ENCODE data around the gene SLC5A1.
"Not testable (repeated sequence)": the region's sequence is repeated elsewhere in the genome, so short reads cannot be mapped to it uniquely, and the experiment has no call there.

The SLC5A1 gene

DNA sequence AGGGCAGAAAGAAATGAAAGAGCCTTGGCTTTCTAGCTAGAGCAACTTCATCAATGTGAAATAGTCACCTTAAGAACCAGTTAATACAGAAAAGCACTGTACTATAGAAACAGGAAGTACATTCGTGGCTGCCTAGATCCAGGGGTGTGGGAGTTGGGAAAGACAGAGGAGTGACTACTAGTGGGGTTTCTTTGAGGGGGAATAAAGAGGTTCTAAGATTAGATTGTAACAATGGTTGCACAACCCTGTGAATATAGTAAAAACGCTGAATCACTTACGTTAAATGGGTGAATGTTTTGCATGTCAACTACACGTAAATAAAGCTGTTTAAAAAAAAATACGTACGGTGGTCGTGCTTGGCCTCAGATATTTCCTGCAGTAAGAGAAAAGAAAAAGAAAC, 107.6 kb downstream of the SLC5A1 start:
- DNase-seq, result not testable (repeated sequence)

DNA sequence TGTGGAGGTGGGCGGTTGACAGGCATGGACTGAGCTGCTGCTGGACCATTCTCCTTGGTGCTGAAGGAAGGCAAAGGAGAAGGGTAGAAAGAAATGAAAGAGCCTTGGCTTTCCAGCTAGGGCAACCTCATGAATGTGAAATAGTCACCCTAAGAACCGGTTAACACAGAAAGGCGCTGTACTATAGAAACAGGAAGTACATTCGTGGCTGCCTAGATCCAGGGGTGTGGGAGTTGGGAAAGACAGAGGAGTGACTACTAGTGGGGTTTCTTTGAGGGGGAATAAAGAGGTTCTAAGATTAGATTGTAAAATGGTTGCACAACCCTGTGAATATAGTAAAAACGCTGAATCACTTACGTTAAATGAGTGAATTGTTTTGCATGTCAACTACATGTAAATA, 108.6 kb downstream of the SLC5A1 start:
- not testable (repeated sequence) for DNase-seq

DNA sequence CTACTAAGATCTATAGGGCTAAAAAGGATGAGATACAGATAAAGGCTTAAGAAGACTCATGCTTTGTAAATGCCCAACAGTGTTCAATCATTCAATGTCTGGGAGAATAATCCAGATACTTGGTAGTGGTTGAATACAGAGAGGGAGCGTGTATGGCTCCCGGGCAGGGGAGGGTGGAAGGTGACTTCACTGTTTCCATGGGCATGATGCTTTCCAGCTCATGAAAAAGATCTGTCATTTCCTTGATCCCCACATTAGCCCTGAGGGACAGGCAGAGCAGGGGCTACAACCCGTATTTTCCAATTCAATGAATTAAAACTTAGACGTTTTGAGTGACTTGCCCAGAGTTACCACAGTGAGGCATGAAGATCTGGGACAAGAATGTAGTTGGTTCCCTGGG, 111.7 kb downstream of the SLC5A1 start:
- DNase-seq, result not testable (repeated sequence)

- DNase-seq, result not testable (repeated sequence)
Observed at GRCh38 chr22:32157632-32158031, 114.6 kb downstream of the SLC5A1 start.

GRCh38 chr22:32158712-32159533, 115.9 kb downstream of the SLC5A1 start, which contains the start of gene C22orf42:
Gene C22orf42, minus strand, starts transcription at chr22:32159303. Its CDS starts 88 bp downstream, at chr22:32159215.
- no peak for DNase-seq

DNA sequence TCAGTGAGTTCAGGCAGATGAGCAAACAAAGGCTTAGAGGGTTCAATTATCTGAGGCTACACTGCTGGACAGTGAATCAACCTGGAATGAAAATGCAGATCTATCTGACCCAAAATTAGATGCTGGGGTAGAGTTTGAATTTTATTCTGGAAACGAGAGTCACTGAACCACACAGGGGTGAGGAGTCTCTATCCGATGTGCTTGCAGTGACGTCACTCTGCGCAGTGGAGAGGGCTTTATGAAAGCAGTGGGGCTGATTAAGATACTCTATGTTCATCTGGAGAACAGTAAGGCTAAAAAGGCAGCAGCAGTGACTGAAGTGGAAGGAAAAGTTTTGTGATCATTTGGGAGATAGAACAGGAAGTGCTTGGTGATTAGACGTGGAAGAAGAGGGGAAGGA, 117.3 kb downstream of the SLC5A1 start:
- DNase-seq, result not testable (repeated sequence)

Measured in hematopoietic multipotent progenitor cell treated with erythropoietin and hydrocortisone succinate and interleukin-3 and kit ligand, for 8 days (in vitro differentiated cells).